PC-3 (cell line): ENCODE results near the gene DCP1B. TPM values are rescaled to one million over a fixed set of nuclear protein-coding genes. Genes with fewer than 3 reads are reported as not detected.
A peak's percentile ranks its signal among the peaks of the same experiment; 100 is the strongest.

Source experiments
- ATAC-seq: fragments of 200-7000 bp; cut with Tn5 transposase; 2 replicates; pipeline ENCODE4 v1.9.1; 2020; ENCODE audit warnings: mild to moderate bottlenecking, moderate library complexity
- BruUV-seq: library from RNA; stranded (reverse); fragments of 400-500 nt; replicated peaks from 2 replicates; lab custom pipeline; 2021; lab: Mats Ljungman, UMichigan
- CTCF ChIA-PET: fragments of 300-600 bp; sonication (Branson Sonifier 250); formaldehyde crosslinking; loops from one replicate; lab custom pipeline; 2022; ENCODE audit warnings: antibody characterized with exemption; lab: Charles Lee
- POLR2A ChIA-PET: fragments of 300-600 bp; sonication (Branson Sonifier 250); formaldehyde crosslinking; loops from one replicate; lab custom pipeline; 2022; ENCODE audit warnings: antibody characterized with exemption; ENCODE audit not compliant: unreplicated experiment; lab: Charles Lee
- DNase-seq: peaks from one replicate; pipeline ENCODE4 v3.0.0-alpha.2; 2015
- H2AFZ ChIP-seq: fragments of 300-600 bp; sonication (generic); 2 replicates; pipeline ENCODE4 v1.6.0; 2016; ENCODE audit warnings: antibody characterized with exemption, low read length
- H3F3A ChIP-seq: fragments of 300-600 bp; sonication (generic); one replicate; pipeline ENCODE4 v1.6.0; 2017; ENCODE audit warnings: antibody characterized with exemption, low read length, control low read depth, mild to moderate bottlenecking; ENCODE audit not compliant: unreplicated experiment
- H3K27ac ChIP-seq: fragments of 300-600 bp; sonication (generic); 2 replicates; pipeline ENCODE4 v1.5.1; 2016; ENCODE audit warnings: mild to moderate bottlenecking, low read length
- H3K27me3 ChIP-seq: fragments of 300-600 bp; sonication (generic); 2 replicates; pipeline ENCODE4 v1.6.1; 2016; ENCODE audit warnings: low read length, mixed read lengths
- H3K36me3 ChIP-seq: fragments of 300-600 bp; sonication (generic); 2 replicates; pipeline ENCODE4 v1.6.1; 2016; ENCODE audit warnings: low read depth, mixed run types, low read length, mixed read lengths
- H3K4me1 ChIP-seq: fragments of 300-600 bp; sonication (generic); 2 replicates; pipeline ENCODE4 v1.5.1; 2016; ENCODE audit warnings: low read length; ENCODE audit not compliant: insufficient read depth
- H3K4me2 ChIP-seq: fragments of 300-600 bp; sonication (generic); 2 replicates; pipeline ENCODE4 v1.6.0; 2016; ENCODE audit warnings: low read length
- H3K4me3 ChIP-seq: fragments of 300-600 bp; sonication (generic); 2 replicates; pipeline ENCODE4 v1.5.1; 2016; ENCODE audit warnings: mild to moderate bottlenecking, low read length, mixed read lengths
- H3K79me2 ChIP-seq: fragments of 300-600 bp; sonication (generic); 2 replicates; pipeline ENCODE4 v1.6.1; 2017; ENCODE audit warnings: low read length, mixed read lengths
- H3K9ac ChIP-seq: fragments of 300-600 bp; sonication (generic); 2 replicates; pipeline ENCODE4 v1.6.0; 2016; ENCODE audit warnings: mild to moderate bottlenecking, low read length
- H3K9me2 ChIP-seq: fragments of 300-600 bp; sonication (generic); replicated peaks from 2 replicates; pipeline ENCODE4 v1.6.1; 2016; ENCODE audit warnings: mixed run types, low read length, mixed read lengths
- H3K9me3 ChIP-seq: fragments of 300-600 bp; sonication (generic); 2 replicates; pipeline ENCODE4 v1.6.1; 2016; ENCODE audit warnings: low read length, mixed read lengths
- H4K20me1 ChIP-seq: fragments of 300-600 bp; sonication (generic); 2 replicates; pipeline ENCODE4 v1.6.1; 2016; ENCODE audit warnings: low read length, mixed read lengths
- CTCF ChIP-seq: fragments of 300-600 bp; sonication (generic); conservative IDR thresholded peaks from 2 replicates; pipeline ENCODE4 v1.5.1; 2017; ENCODE audit warnings: antibody characterized with exemption, low read depth, mild to moderate bottlenecking, low read length
- EZH2 ChIP-seq: fragments of 300-600 bp; sonication (generic); IDR thresholded peaks from one replicate; pipeline ENCODE4 v1.6.1; 2017; ENCODE audit warnings: antibody characterized with exemption, mild to moderate bottlenecking, low read length; ENCODE audit not compliant: unreplicated experiment
- EZH2phosphoT487 ChIP-seq: fragments of 300-600 bp; sonication (generic); IDR thresholded peaks from 2 replicates; pipeline ENCODE4 v1.6.1; 2018; ENCODE audit warnings: mild to moderate bottlenecking, antibody characterized with exemption, low read length, borderline replicate concordance
- intact Hi-C: fragments of 100-400 bp; cut with micrococcal nuclease; formaldehyde crosslinking; loops from 2 replicates; pipeline ENCODE4 v1.9.0; 2023
- total RNA-seq: library from RNA; depleted of rRNA; stranded (reverse); fragments of >200 nt; gene quantifications from 2 replicates; pipeline ENCODE4 v1.2.3, GENCODE V29; 2014

The DCP1B gene
- total RNA-seq, 1 experiment from 2014 or later: 4.9 TPM

- Histone ChIP-seq H3K9ac (no peak within 1 kb of the TSS), H3F3A (no peaks in the 10 kb centered on the region), H3K9me2 (no peaks in the 10 kb centered on the region), H3K4me2 (peak within 1 kb of the TSS; percentile 22; the same call in 1 of the 2 replicates), H4K20me1 (no peaks in the 10 kb centered on the region), H3K9me3 (no peaks in the 10 kb centered on the region), H2AFZ (no peak within 1 kb of the TSS), H3K36me3 (no peaks in the 10 kb centered on the region), H3K4me3 (no peak within 1 kb of the TSS; the same call in 1 of the 2 replicates), H3K79me2 (no peaks in the 10 kb centered on the region), H3K27ac (no peak within 1 kb of the TSS), H3K4me1 (peaks cover 1% of the 10 kb centered on the region), H3K27me3 (peaks cover 76% of the 10 kb centered on the region)
- no peak for DNase-seq
- ChIA-PET CTCF (no interaction called here), POLR2A (no interaction called here)
- BruUV-seq: no TSS peak
- TF ChIP-seq EZH2phosphoT487 (peak; percentile 29; the same call in 1 of the 2 replicates), EZH2 (peak; percentile 82), CTCF (no peak)
- intact Hi-C loops: no loop called here
- peak; percentile 37; the same call in 1 of the 2 replicates for ATAC-seq
Measured at GRCh38 chr12:2052826-2053678, 48.8 kb upstream of the DCP1B start, which contains the start of gene CACNA1C. Gene CACNA1C, plus strand, starts transcription at chr12:2052987. Its CDS starts 576 bp downstream, at chr12:2053563.

GRCh38 chr12:2051700-2052621 is 47.7 kb upstream of the DCP1B start:
- H3K27me3 ChIP-seq: peaks cover 66% of the 10 kb centered on the region
- H2AFZ ChIP-seq: no peak overlapping the region
- TF ChIP-seq CTCF (no peak), EZH2 (peak; percentile 61), EZH2phosphoT487 (no peak)
- no peak overlapping the region for H3K4me2 ChIP-seq
- H4K20me1 ChIP-seq: no peaks in the 10 kb centered on the region
- H3K4me1 ChIP-seq: peaks cover 4% of the 10 kb centered on the region
- H3K27ac ChIP-seq: no peak overlapping the region
- CTCF ChIA-PET: no interaction called here
- no peaks in the 10 kb centered on the region for H3K36me3 ChIP-seq
- H3K4me3 ChIP-seq: no peak overlapping the region
- intact Hi-C loops: no loop called here
- no peaks in the 10 kb centered on the region for H3K9me3 ChIP-seq
- no peak overlapping the region for H3K9ac ChIP-seq
- H3F3A ChIP-seq: no peaks in the 10 kb centered on the region
- no peaks in the 10 kb centered on the region for H3K79me2 ChIP-seq
- ATAC-seq (no peak), DNase-seq (no peak)
- BruUV-seq: no TSS peak
- H3K9me2 ChIP-seq: no peaks in the 10 kb centered on the region
- POLR2A ChIA-PET: no interaction called here
